Transverse colon (tissue), 4 donors: ENCODE data around the gene SCGB1A1. TPM values are rescaled to one million over a fixed set of nuclear protein-coding genes. Genes with fewer than 3 reads are reported as not detected.

Experiments
- DNase-seq: peaks from one replicate; pipeline ENCODE4 v3.0.0-alpha.2; 2019
- H3K27ac ChIP-seq, 4 donors: fragments of 200-600 bp; sonication (generic); 2 replicates each; pipeline ENCODE4 v1.5.1; 2016 to 2018; ENCODE audit warnings: inconsistent platforms in 4 of 4
- H3K27me3 ChIP-seq: fragments of 200-600 bp; sonication (generic); 2 replicates; pipeline ENCODE4 v1.5.1; 2017; ENCODE audit warnings: inconsistent platforms
- H3K36me3 ChIP-seq, 4 donors: fragments of 200-600 bp; sonication (generic); 2 replicates each; pipeline ENCODE4 v1.5.1; 2017 to 2019; ENCODE audit warnings: inconsistent platforms in 4 of 4
- H3K4me1 ChIP-seq, 4 donors: fragments of 200-600 bp; sonication (generic); 2 replicates each; pipeline ENCODE4 v1.5.1; 2017 to 2020; ENCODE audit warnings: inconsistent platforms in 4 of 4
- H3K4me3 ChIP-seq, 4 donors: fragments of 200-600 bp; sonication (generic); 1 replicate in 1 of 4; 2 replicates in 3 of 4; pipeline versions ENCODE4 v1.5.1 to v1.6.1; 2017 to 2019; ENCODE audit warnings: inconsistent platforms in 4 of 4
- H3K9me3 ChIP-seq, 2 donors: fragments of 200-600 bp; sonication (generic); 2 replicates each; pipeline ENCODE4 v1.5.1; 2017 to 2019; ENCODE audit warnings: inconsistent platforms in 2 of 2
- EP300 ChIP-seq: sonication (generic); formaldehyde crosslinking; IDR thresholded peaks from one replicate; pipeline ENCODE4 v1.6.1; 2017; ENCODE audit warnings: antibody characterized with exemption, low read depth
- POLR2A ChIP-seq: fragments of 450-650 bp; IDR thresholded peaks from one replicate; pipeline ENCODE4 v1.6.1; 2016; ENCODE audit warnings: antibody characterized with exemption, mild to moderate bottlenecking, moderate library complexity
- POLR2AphosphoS5 ChIP-seq, 3 donors: sonication (generic); formaldehyde crosslinking; IDR thresholded peaks; one replicate each; pipeline ENCODE4 v1.6.1; 2016; ENCODE audit warnings: antibody characterized with exemption in 3 of 3
- WGBS, 2 donors: methylation state at CpG; one replicate each; pipeline ENCODE4 v1.1.5; 2018; ENCODE audit warnings: low coverage in 1 of 2; 5-methylcytosine and 5-hydroxymethylcytosine counted together
- in situ Hi-C, 4 donors: fragments of 200-750 bp; cut with MboI; loops; one replicate each; pipeline versions ENCODE4 v1.15.0 to v1.15.1; 2017; ENCODE audit warnings: low sequenced_read_pairs in 3 of 4, low pct_ligation_motif_present in 1 of 4, low pct_unique_long_range_greater_than_20kb in 1 of 4
- intact Hi-C: fragments of 100-400 bp; cut with DNase I; formaldehyde crosslinking; loops from one replicate; pipeline ENCODE4 v1.15.1; 2023; ENCODE audit warnings: low total_unique reads
- total RNA-seq, 4 donors: library from RNA; depleted of rRNA; stranded (reverse); fragments of >200 nt; gene quantifications; one replicate each; pipeline ENCODE4 v1.1.0, GENCODE V29; 2016
- TF ChIP-seq, protein P1 (sequence below), 5 experiments: fragments of 200-600 bp in 3 of 5; fragments of 450-650 bp in 2 of 5; sonication (generic) in 3 of 5; IDR thresholded peaks; 1 replicate in 2 of 5; 2 replicates in 3 of 5; pipeline ENCODE4 v1.5.1; 2016 to 2017; ENCODE audit warnings: antibody characterized with exemption in 5 of 5, inconsistent platforms in 3 of 5, mild to moderate bottlenecking in 2 of 5, moderate library complexity in 1 of 5

The SCGB1A1 gene
- total RNA-seq, 4 donors from 2014 or later: not detected

- in situ Hi-C loops (loop anchor here (10.0 to 25.0 kb wide), 4 partner anchors 294 to 494 kb away; partner anchors contain the start of genes LRRN4CL (in 1 of the 4), SLC3A2 (in 1 of the 4) and UBXN1 (in 1 of the 4)), intact Hi-C loops (loop anchor here (10.0 kb wide), 2 partner anchors 151 to 291 kb away; partner anchors contain the start of genes AHNAK and LRRN4CL)
- Histone ChIP-seq H3K36me3 (no peaks in the 10 kb centered on the region), H3K27ac (no peak overlapping the region), H3K4me1 (peaks cover 13 to 32% (median 14%) of the 10 kb centered on the region in 4 donors), H3K27me3 (no peaks in the 10 kb centered on the region), H3K4me3 (no peak overlapping the region), H3K9me3 (no peaks in the 10 kb centered on the region)
- TF ChIP-seq EP300: no peak
- no peak for TF ChIP-seq POLR2A
- no peak for TF ChIP-seq POLR2AphosphoS5 (IDR thresholded peaks at IDR 0.05)
- TF ChIP-seq, protein P1, sequence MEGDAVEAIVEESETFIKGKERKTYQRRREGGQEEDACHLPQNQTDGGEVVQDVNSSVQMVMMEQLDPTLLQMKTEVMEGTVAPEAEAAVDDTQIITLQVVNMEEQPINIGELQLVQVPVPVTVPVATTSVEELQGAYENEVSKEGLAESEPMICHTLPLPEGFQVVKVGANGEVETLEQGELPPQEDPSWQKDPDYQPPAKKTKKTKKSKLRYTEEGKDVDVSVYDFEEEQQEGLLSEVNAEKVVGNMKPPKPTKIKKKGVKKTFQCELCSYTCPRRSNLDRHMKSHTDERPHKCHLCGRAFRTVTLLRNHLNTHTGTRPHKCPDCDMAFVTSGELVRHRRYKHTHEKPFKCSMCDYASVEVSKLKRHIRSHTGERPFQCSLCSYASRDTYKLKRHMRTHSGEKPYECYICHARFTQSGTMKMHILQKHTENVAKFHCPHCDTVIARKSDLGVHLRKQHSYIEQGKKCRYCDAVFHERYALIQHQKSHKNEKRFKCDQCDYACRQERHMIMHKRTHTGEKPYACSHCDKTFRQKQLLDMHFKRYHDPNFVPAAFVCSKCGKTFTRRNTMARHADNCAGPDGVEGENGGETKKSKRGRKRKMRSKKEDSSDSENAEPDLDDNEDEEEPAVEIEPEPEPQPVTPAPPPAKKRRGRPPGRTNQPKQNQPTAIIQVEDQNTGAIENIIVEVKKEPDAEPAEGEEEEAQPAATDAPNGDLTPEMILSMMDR (IDR thresholded peaks at IDR 0.05): no peak
- 66 to 85% methylated on average over 5 of the region's 5 CpGs for WGBS, 2 donors
- DNase-seq: no peak
Measured at GRCh38 chr11:62393735-62394134, 25.1 kb upstream of the SCGB1A1 start.

- WGBS, 2 donors: 18 to 23% methylated on average over 7 to 14 of the region's 14 CpGs
- Histone ChIP-seq H3K27ac (peak overlapping the region; percentile 67 to 89 (median 76)), H3K4me1 (peaks cover 23 to 44% (median 26%) of the 10 kb centered on the region in 4 donors), H3K27me3 (no peaks in the 10 kb centered on the region), H3K9me3 (no peaks in the 10 kb centered on the region), H3K4me3 (peak overlapping the region in 1 of 4 donors; percentile 32), H3K36me3 (no peaks in the 10 kb centered on the region)
- peak; percentile 70 for DNase-seq
- intact Hi-C loops: loop anchor here (10.0 kb wide), 2 partner anchors 150 to 290 kb away; partner anchors contain the start of genes AHNAK and LRRN4CL
- TF ChIP-seq POLR2A: no peak
- TF ChIP-seq, protein P1 (IDR thresholded peaks at IDR 0.05): peak; percentile 65 to 76 (median 70)
- in situ Hi-C loops: loop anchor here (10.0 to 25.0 kb wide), 4 partner anchors 292 to 492 kb away; partner anchors contain the start of genes LRRN4CL (in 1 of the 4), SLC3A2 (in 1 of the 4) and UBXN1 (in 1 of the 4)
Measured at GRCh38 chr11:62394825-62395538, 23.9 kb upstream of the SCGB1A1 start.

DNA sequence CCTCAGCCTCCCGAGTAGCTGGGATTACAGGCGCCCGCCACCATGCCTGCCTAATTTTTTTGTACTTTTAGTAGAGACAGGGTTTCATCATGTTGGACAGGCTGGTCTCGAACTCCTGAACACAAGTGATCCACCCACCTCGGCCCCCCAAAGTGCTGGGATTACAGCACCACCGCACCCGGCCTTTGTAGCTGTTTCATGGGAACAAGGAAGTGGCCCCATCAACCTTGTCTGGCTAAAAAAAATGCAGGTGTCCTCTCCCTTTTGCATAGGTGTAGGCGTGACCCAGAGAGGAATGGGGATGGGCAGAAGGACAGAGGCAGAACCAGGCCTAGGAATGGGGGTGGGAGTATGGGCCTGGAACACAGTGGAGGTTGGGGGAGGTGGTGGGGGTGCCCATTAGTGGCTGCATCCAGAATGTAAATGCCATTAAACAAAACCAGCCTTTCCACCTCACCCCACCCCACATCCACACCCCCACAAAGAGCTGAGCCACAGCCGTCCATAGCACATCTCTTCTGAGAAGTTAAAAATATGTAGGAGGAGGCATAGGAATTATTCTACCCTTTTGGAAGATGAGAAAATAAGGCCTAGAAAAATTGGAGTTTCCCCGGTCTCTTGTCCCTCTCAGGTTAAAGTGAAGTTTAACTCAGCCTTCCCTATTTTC lies 22.8 kb upstream of the SCGB1A1 start:
- Histone ChIP-seq H3K4me3 (no peak overlapping the region), H3K9me3 (no peaks in the 10 kb centered on the region), H3K4me1 (peaks cover 34 to 55% (median 35%) of the 10 kb centered on the region in 4 donors), H3K27ac (peak overlapping the region; percentile 67 to 89 (median 80)), H3K36me3 (no peaks in the 10 kb centered on the region), H3K27me3 (no peaks in the 10 kb centered on the region)
- in situ Hi-C loops: loop anchor here (10.0 to 25.0 kb wide), 4 partner anchors 291 to 491 kb away; partner anchors contain the start of genes LRRN4CL (in 1 of the 4), SLC3A2 (in 1 of the 4) and UBXN1 (in 1 of the 4)
- intact Hi-C loops: loop anchor here (10.0 kb wide), 2 partner anchors 149 to 289 kb away; partner anchors contain the start of genes AHNAK and LRRN4CL
- 77 to 90% methylated on average over 2 to 10 of the region's 10 CpGs for WGBS, 2 donors
- DNase-seq: no peak
- TF ChIP-seq EP300 (no peak), POLR2AphosphoS5 (IDR thresholded peaks at IDR 0.05) (no peak), POLR2A (no peak)
- TF ChIP-seq, protein P1 (IDR thresholded peaks at IDR 0.05): no peak
